ENCODE data around the gene EOGT. TPM values are rescaled to one million over a fixed set of nuclear protein-coding genes. Genes with fewer than 3 reads are reported as not detected.

EOGT gene
- total RNA-seq, 1 donor from 2014 or later: 31.7 TPM

- intact Hi-C loops (cut with DNase I): no loop called here
- Histone ChIP-seq H3K4me1 (no peaks in the 10 kb centered on the region), H3K36me3 (peaks cover 0 to 80% of the 10 kb centered on the region in 2 donors), H3K27ac (no peak overlapping the region), H3K9me3 (no peaks in the 10 kb centered on the region), H3K4me3 (no peak overlapping the region), H3K27me3 (no peaks in the 10 kb centered on the region)
- DNase-seq (ENCODE audit: extremely low spot score in 2 of 2): no peak
- no peak for TF ChIP-seq POLR2AphosphoS5 (IDR thresholded peaks at IDR 0.05; ENCODE audit: insufficient read depth in 1 of 2, low read depth in 1 of 2)
Measured at GRCh38 chr3:69032737-69033136, 19.3 kb upstream of the EOGT start.

DNA sequence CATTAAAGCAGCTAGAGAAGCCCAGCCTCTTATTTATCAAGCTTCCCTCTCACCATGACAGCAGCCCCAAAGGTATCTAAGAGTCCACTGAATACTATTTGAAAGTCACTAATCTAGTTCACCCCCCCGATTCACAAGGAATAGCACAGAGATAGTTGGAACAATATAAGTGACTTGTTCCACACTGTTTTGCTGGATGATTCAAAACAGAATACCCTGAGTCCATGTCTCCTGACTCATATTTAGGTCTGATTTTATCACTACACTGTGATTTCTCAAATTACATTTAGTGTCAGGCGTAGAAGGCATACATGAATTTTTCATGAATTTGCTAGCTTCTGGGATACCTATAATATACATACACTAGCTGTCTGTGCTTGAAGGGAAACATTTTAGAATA, 18.7 kb upstream of the EOGT start:
- peaks cover 0 to 74% of the 10 kb centered on the region in 2 donors for H3K36me3 ChIP-seq
- intact Hi-C loops (cut with DNase I): no loop called here

DNA sequence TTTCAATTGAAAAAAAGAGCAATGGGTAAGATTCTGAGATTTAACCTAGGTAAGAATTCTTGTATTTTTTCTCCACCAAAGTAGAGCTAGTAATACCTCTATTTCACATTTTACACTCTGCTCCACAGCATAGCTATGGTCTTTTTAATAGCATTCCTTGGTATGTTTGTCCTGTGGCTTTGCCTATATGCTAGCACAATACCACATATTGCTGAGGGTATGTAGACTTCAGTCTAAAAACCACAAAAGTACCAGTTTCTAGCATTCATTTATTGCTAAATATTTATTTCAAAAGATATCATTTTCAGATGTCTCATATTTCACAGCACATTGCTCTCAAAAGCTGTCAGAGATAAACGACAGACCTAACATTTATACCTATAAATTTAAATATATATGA, 18.2 kb upstream of the EOGT start:
- TF ChIP-seq CTCF (IDR thresholded peaks at IDR 0.05) (no peak), POLR2AphosphoS5 (IDR thresholded peaks at IDR 0.05; ENCODE audit: insufficient read depth in 1 of 2, low read depth in 1 of 2) (no peak), POLR2A (IDR thresholded peaks at IDR 0.05) (no peak)
- intact Hi-C loops (cut with DNase I): no loop called here
- peaks cover 0 to 69% of the 10 kb centered on the region in 2 donors for H3K36me3 ChIP-seq
- H3K27me3 ChIP-seq: no peaks in the 10 kb centered on the region
- DNase-seq (ENCODE audit: extremely low spot score in 2 of 2): no peak
- H3K27ac ChIP-seq: no peak overlapping the region
- H3K4me1 ChIP-seq: no peaks in the 10 kb centered on the region
- H3K9me3 ChIP-seq: no peaks in the 10 kb centered on the region
- no peak overlapping the region for H3K4me3 ChIP-seq

More for the DNA sequence above, 18.7 kb upstream of the EOGT start:
- TF ChIP-seq POLR2AphosphoS5 (IDR thresholded peaks at IDR 0.05; ENCODE audit: insufficient read depth in 1 of 2, low read depth in 1 of 2) (no peak), CTCF (IDR thresholded peaks at IDR 0.05) (no peak), POLR2A (IDR thresholded peaks at IDR 0.05) (no peak)
- no peak for DNase-seq (ENCODE audit: extremely low spot score in 2 of 2)
- H3K9me3 ChIP-seq: no peaks in the 10 kb centered on the region
- H3K4me1 ChIP-seq: no peaks in the 10 kb centered on the region
- no peaks in the 10 kb centered on the region for H3K27me3 ChIP-seq
- H3K27ac ChIP-seq: no peak overlapping the region
- H3K4me3 ChIP-seq: no peak overlapping the region

DNA sequence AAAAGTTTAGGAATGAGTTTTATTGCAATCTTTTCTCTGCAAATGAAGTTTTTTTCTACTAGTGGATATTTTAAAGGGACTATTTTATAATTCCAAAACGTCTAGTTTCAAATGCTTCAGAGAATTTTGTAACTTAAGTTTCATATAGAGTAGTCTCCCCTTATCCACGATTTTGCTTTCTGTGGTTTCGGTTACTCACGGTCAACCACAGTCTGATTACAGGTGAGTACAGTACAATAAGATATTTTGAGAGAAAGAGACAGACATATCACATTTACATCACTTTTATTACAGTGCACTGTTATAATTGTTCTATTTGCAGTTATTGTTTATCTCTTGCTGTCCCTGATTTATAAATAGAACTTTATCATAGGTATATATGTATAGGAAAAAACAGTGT, 7.4 kb upstream of the EOGT start:
- no peaks in the 10 kb centered on the region for H3K9me3 ChIP-seq
- TF ChIP-seq CTCF (IDR thresholded peaks at IDR 0.05) (no peak), POLR2A (IDR thresholded peaks at IDR 0.05) (no peak), POLR2AphosphoS5 (IDR thresholded peaks at IDR 0.05; ENCODE audit: insufficient read depth in 1 of 2, low read depth in 1 of 2) (no peak)
- no peak for DNase-seq (ENCODE audit: extremely low spot score in 2 of 2)
- no peak overlapping the region for H3K4me3 ChIP-seq
- H3K27ac ChIP-seq: no peak overlapping the region
- intact Hi-C loops (cut with DNase I): no loop called here
- no peaks in the 10 kb centered on the region for H3K27me3 ChIP-seq
- H3K36me3 ChIP-seq: peaks cover 0 to 32% of the 10 kb centered on the region in 2 donors
- H3K4me1 ChIP-seq: no peaks in the 10 kb centered on the region

GRCh38 chr3:69020424-69020823, 6.9 kb upstream of the EOGT start:
- DNase-seq (ENCODE audit: extremely low spot score in 2 of 2): no peak
- Histone ChIP-seq H3K4me3 (no peak overlapping the region), H3K27me3 (no peaks in the 10 kb centered on the region), H3K9me3 (no peaks in the 10 kb centered on the region), H3K36me3 (peaks cover 0 to 28% of the 10 kb centered on the region in 2 donors), H3K27ac (no peak overlapping the region), H3K4me1 (no peaks in the 10 kb centered on the region)
- TF ChIP-seq POLR2AphosphoS5 (IDR thresholded peaks at IDR 0.05; ENCODE audit: insufficient read depth in 1 of 2, low read depth in 1 of 2) (no peak), POLR2A (IDR thresholded peaks at IDR 0.05) (no peak)
- intact Hi-C loops (cut with DNase I): no loop called here

- Histone ChIP-seq H3K9me3 (no peaks in the 10 kb centered on the region), H3K4me1 (no peaks in the 10 kb centered on the region), H3K27ac (no peak overlapping the region), H3K27me3 (no peaks in the 10 kb centered on the region), H3K4me3 (no peak overlapping the region), H3K36me3 (peaks cover 0 to 5% of the 10 kb centered on the region in 2 donors)
- intact Hi-C loops (cut with DNase I): no loop called here
- no peak for DNase-seq (ENCODE audit: extremely low spot score in 2 of 2)
- no peak for TF ChIP-seq POLR2A (IDR thresholded peaks at IDR 0.05)
- TF ChIP-seq CTCF (IDR thresholded peaks at IDR 0.05): no peak
- no peak for TF ChIP-seq POLR2AphosphoS5 (IDR thresholded peaks at IDR 0.05; ENCODE audit: insufficient read depth in 1 of 2, low read depth in 1 of 2)
Measured at GRCh38 chr3:69016901-69017300, 3.4 kb upstream of the EOGT start.

Data from vagina (tissue), 2 donors.